Measurements from ENCODE around the gene ORMDL2. TPM values are rescaled to one million over a fixed set of nuclear protein-coding genes. Genes with fewer than 3 reads are reported as not detected.

The ORMDL2 gene
- total and polyA plus RNA-seq, 7 experiments from 2014 or later: 12.3 to 107 (median 41.6) TPM

- ATAC-seq (no peak), DNase-seq (no peak)
- CTCF ChIA-PET: interaction anchor here (1.0 to 1.2 kb wide), 3 partner anchors 118 to 174 kb away, joined by 3 read pairs; no protein-coding TSS in a partner anchor
- Histone ChIP-seq H3K4me1 (ENCODE audit: control insufficient read depth in 2 of 2, insufficient read depth in 2 of 2, low read length in 2 of 2) (peaks cover 10 to 36% of the 10 kb centered on the region in 2 donors), H3K9me3 (ENCODE audit: control insufficient read depth in 2 of 3, low read length in 3 of 3) (no peaks in the 10 kb centered on the region), H3K4me3 (ENCODE audit: low read length) (no peak overlapping the region), H3K36me3 (ENCODE audit: control insufficient read depth in 2 of 3, insufficient read depth in 3 of 3, low read length in 3 of 3) (peaks cover 0 to 18% (median 6%) of the 10 kb centered on the region in 3 experiments), H3K27ac (ENCODE audit: low read depth, low read length) (no peak overlapping the region), H3K27me3 (ENCODE audit: control insufficient read depth in 2 of 2, insufficient read depth in 2 of 2, low read length in 2 of 2) (no peaks in the 10 kb centered on the region)
- Mint-ChIP-seq H3K27ac (peak overlapping the region in 7 of 9 donors; percentile 20 to 78 (median 25)), H3K27me3 (no peaks in the 10 kb centered on the region), H3K9me3 (peaks cover 0 to 2% (median 0%) of the 10 kb centered on the region in 11 donors), H3K4me1 (peaks cover 32 to 71% (median 56%) of the 10 kb centered on the region in 7 donors), H3K36me3 (peaks cover 0 to 22% (median 12%) of the 10 kb centered on the region in 5 donors), H3K4me3 (peak overlapping the region in 2 of 10 donors; percentile 4 to 18)
- POLR2A ChIA-PET: interaction anchor here (0.7 to 10.9 kb wide), 4 partner anchors 12 to 132 kb away, joined by 3 to 243 read pairs (median 4); partner anchors contain the start of genes DGKA and PYM1
- intact Hi-C loops (cut with micrococcal nuclease): no loop called here
These were observed 5.8 kb upstream of the ORMDL2 start for GRCh38 chr12:55812088-55812487.

- intact Hi-C loops (cut with micrococcal nuclease): no loop called here
- no peak for ATAC-seq
These were observed 3.6 kb upstream of the ORMDL2 start for GRCh38 chr12:55814257-55814656.

GRCh38 chr12:55815473-55815872, 2.4 kb upstream of the ORMDL2 start:
- ChIA-PET POLR2A (interaction anchor here (0.9 to 10.9 kb wide), 4 partner anchors 14 to 116 kb away, joined by 4 to 243 read pairs (median 80); partner anchors contain the start of genes DGKA, DNAJC14 and PYM1), CTCF (interaction anchor here (0.6 to 1.2 kb wide), 3 partner anchors 40 to 91 kb away, joined by 3 to 5 read pairs (median 3); no protein-coding TSS in a partner anchor)
- no peak overlapping the region for H3K4me3 ChIP-seq (ENCODE audit: low read length)
- Mint-ChIP-seq H3K4me3 (peak overlapping the region in 7 of 10 donors; percentile 17 to 79 (median 55)), H3K9me3 (peaks cover 0 to 2% (median 0%) of the 10 kb centered on the region in 11 donors), H3K36me3 (peaks cover 0 to 32% (median 11%) of the 10 kb centered on the region in 5 donors), H3K27ac (peak overlapping the region in 1 of 9 donors; percentile 38), H3K27me3 (no peaks in the 10 kb centered on the region), H3K4me1 (peaks cover 46 to 61% (median 50%) of the 10 kb centered on the region in 7 donors)
- peaks cover 7 to 22% (median 14%) of the 10 kb centered on the region in 3 experiments for H3K36me3 ChIP-seq (ENCODE audit: control insufficient read depth in 2 of 3, insufficient read depth in 3 of 3, low read length in 3 of 3)
- intact Hi-C loops (cut with micrococcal nuclease): loop anchor here in 1 of 2 donors (5.0 kb wide), 2 partner anchors 377 to 1272 kb away; partner anchors contain the start of gene NAB2
- no peak for DNase-seq
- ATAC-seq: no peak
- no peaks in the 10 kb centered on the region for H3K27me3 ChIP-seq (ENCODE audit: control insufficient read depth in 2 of 2, insufficient read depth in 2 of 2, low read length in 2 of 2)
- H3K27ac ChIP-seq (ENCODE audit: low read depth, low read length): peak overlapping the region; percentile 15
- H3K9me3 ChIP-seq (ENCODE audit: control insufficient read depth in 2 of 3, low read length in 3 of 3): no peaks in the 10 kb centered on the region
- peaks cover 22 to 47% of the 10 kb centered on the region in 2 donors for H3K4me1 ChIP-seq (ENCODE audit: control insufficient read depth in 2 of 2, insufficient read depth in 2 of 2, low read length in 2 of 2)

More at GRCh38 chr12:55814257-55814656, 3.6 kb upstream of the ORMDL2 start:
- Mint-ChIP-seq H3K9me3 (peaks cover 0 to 2% (median 0%) of the 10 kb centered on the region in 11 donors), H3K27ac (peak overlapping the region in 7 of 9 donors; percentile 3 to 64 (median 26)), H3K4me3 (peak overlapping the region in 5 of 10 donors; percentile 1 to 62 (median 55)), H3K4me1 (peaks cover 42 to 68% (median 54%) of the 10 kb centered on the region in 7 donors), H3K36me3 (peaks cover 0 to 22% (median 10%) of the 10 kb centered on the region in 5 donors), H3K27me3 (no peaks in the 10 kb centered on the region)
- Histone ChIP-seq H3K36me3 (ENCODE audit: control insufficient read depth in 2 of 3, insufficient read depth in 3 of 3, low read length in 3 of 3) (peaks cover 1 to 14% (median 2%) of the 10 kb centered on the region in 3 experiments), H3K27ac (ENCODE audit: low read depth, low read length) (no peak overlapping the region), H3K9me3 (ENCODE audit: control insufficient read depth in 2 of 3, low read length in 3 of 3) (no peaks in the 10 kb centered on the region), H3K4me1 (ENCODE audit: control insufficient read depth in 2 of 2, insufficient read depth in 2 of 2, low read length in 2 of 2) (peaks cover 20 to 45% of the 10 kb centered on the region in 2 donors), H3K4me3 (ENCODE audit: low read length) (no peak overlapping the region), H3K27me3 (ENCODE audit: control insufficient read depth in 2 of 2, insufficient read depth in 2 of 2, low read length in 2 of 2) (no peaks in the 10 kb centered on the region)
- CTCF ChIA-PET: interaction anchor here (1.1 kb wide), 1 partner anchor 90 kb away, joined by 3 read pairs; no protein-coding TSS in a partner anchor
- DNase-seq: no peak
- POLR2A ChIA-PET: interaction anchor here (0.5 to 10.9 kb wide), 5 partner anchors 10 to 134 kb away, joined by 3 to 243 read pairs (median 4); partner anchors contain the start of genes DGKA and PYM1

GRCh38 chr12:55816881-55817344, 928 bp upstream of the ORMDL2 start:
- peaks cover 0 to 2% (median 0%) of the 10 kb centered on the region in 11 donors for H3K9me3 Mint-ChIP-seq
- CTCF ChIA-PET: interaction anchor here (0.6 to 6.0 kb wide), 7 partner anchors 13 to 648 kb away, joined by 4 to 43 read pairs (median 5); partner anchors contain the start of genes DNAJC14 and PYM1
- intact Hi-C loops (cut with micrococcal nuclease): loop anchor here (1.0 to 5.0 kb wide), 15 partner anchors 12 to 1706 kb away; partner anchors contain the start of genes DNAJC14 (in 2 of the 2), PA2G4 (in 2 of the 2), ZC3H10 (in 2 of the 2) and BLOC1S1 (in 1 of the 2)
- Histone ChIP-seq H3K27ac (ENCODE audit: low read depth, low read length) (peak overlapping the region; percentile 88), H3K4me3 (ENCODE audit: low read length) (peak overlapping the region; percentile 94), H3K36me3 (ENCODE audit: control insufficient read depth in 2 of 3, insufficient read depth in 3 of 3, low read length in 3 of 3) (peaks cover 7 to 34% (median 22%) of the 10 kb centered on the region in 3 experiments), H3K9me3 (ENCODE audit: control insufficient read depth in 2 of 3, low read length in 3 of 3) (no peaks in the 10 kb centered on the region), H3K4me1 (ENCODE audit: control insufficient read depth in 2 of 2, insufficient read depth in 2 of 2, low read length in 2 of 2) (peaks cover 22 to 47% of the 10 kb centered on the region in 2 donors), H3K27me3 (ENCODE audit: control insufficient read depth in 2 of 2, insufficient read depth in 2 of 2, low read length in 2 of 2) (no peaks in the 10 kb centered on the region)
- H3K36me3 Mint-ChIP-seq: peaks cover 0 to 30% (median 12%) of the 10 kb centered on the region in 5 donors
- H3K4me3 Mint-ChIP-seq: no peak overlapping the region
- no peak overlapping the region for H3K27ac Mint-ChIP-seq
- H3K4me1 Mint-ChIP-seq: peaks cover 38 to 49% (median 43%) of the 10 kb centered on the region in 7 donors
- DNase-seq: no peak
- POLR2A ChIA-PET: interaction anchor here (0.5 to 10.9 kb wide), 20 partner anchors 10 to 908 kb away, joined by 3 to 243 read pairs (median 8); partner anchors contain the start of genes BLOC1S1, DGKA, DNAJC14 and NACA
- ATAC-seq: no peak
- no peaks in the 10 kb centered on the region for H3K27me3 Mint-ChIP-seq

GRCh38 chr12:55818140-55818728, 393 bp downstream of the ORMDL2 start:
- Mint-ChIP-seq H3K36me3 (peaks cover 0 to 34% (median 20%) of the 10 kb centered on the region in 5 donors), H3K27ac (no peak overlapping the region), H3K27me3 (no peaks in the 10 kb centered on the region), H3K9me3 (peaks cover 0 to 2% (median 0%) of the 10 kb centered on the region in 11 donors), H3K4me3 (no peak overlapping the region), H3K4me1 (peaks cover 25 to 43% (median 34%) of the 10 kb centered on the region in 7 donors)
- no peaks in the 10 kb centered on the region for H3K9me3 ChIP-seq (ENCODE audit: control insufficient read depth in 2 of 3, low read length in 3 of 3)
- peaks cover 7 to 46% (median 29%) of the 10 kb centered on the region in 3 experiments for H3K36me3 ChIP-seq (ENCODE audit: control insufficient read depth in 2 of 3, insufficient read depth in 3 of 3, low read length in 3 of 3)
- ATAC-seq (peak; percentile 59), DNase-seq (no peak)
- CTCF ChIA-PET: interaction anchor here (0.6 to 6.0 kb wide), 11 partner anchors 9 to 156 kb away, joined by 4 to 43 read pairs (median 7); partner anchors contain the start of gene DNAJC14
- H3K27me3 ChIP-seq (ENCODE audit: control insufficient read depth in 2 of 2, insufficient read depth in 2 of 2, low read length in 2 of 2): no peaks in the 10 kb centered on the region
- H3K4me1 ChIP-seq (ENCODE audit: control insufficient read depth in 2 of 2, insufficient read depth in 2 of 2, low read length in 2 of 2): peaks cover 22 to 40% of the 10 kb centered on the region in 2 donors
- intact Hi-C loops (cut with micrococcal nuclease): loop anchor here (1.0 to 5.0 kb wide), 4 partner anchors 80 to 1269 kb away; partner anchors contain the start of genes NAB2 (in 1 of the 2) and RPS26 (in 1 of the 2)
- peak overlapping the region; percentile 74 for H3K4me3 ChIP-seq (ENCODE audit: low read length)
- POLR2A ChIA-PET: interaction anchor here (0.6 to 10.9 kb wide), 31 partner anchors 9 to 907 kb away, joined by 3 to 243 read pairs (median 5); partner anchors contain the start of genes BLOC1S1, DGKA, DNAJC14 and NACA
- peak overlapping the region; percentile 73 for H3K27ac ChIP-seq (ENCODE audit: low read depth, low read length)

Data from naive thymus-derived CD4-positive, alpha-beta T cell (primary cell).